GM18873 (cell line): Measurements from ENCODE around the gene TUBB1.
"Not testable (repeated sequence)": the region's sequence is repeated elsewhere in the genome, so short reads cannot be mapped to it uniquely, and the experiment has no call there.

Source experiments
- ATAC-seq: cut with Tn5 transposase; IDR thresholded peaks from one replicate; pipeline ENCODE4 v1.9.1; 2021; ENCODE audit warnings: mild to moderate bottlenecking, moderate library complexity, moderate number of reproducible peaks; ENCODE audit not compliant: unreplicated experiment, low FRiP score

Gene TUBB1

GRCh38 chr20:59019217-59019616 lies at the start of gene TUBB1:
Gene TUBB1 (plus strand): TSS chr20:59019429. CDS start chr20:59019523, 94 bp downstream.
- ATAC-seq = no peak

DNA sequence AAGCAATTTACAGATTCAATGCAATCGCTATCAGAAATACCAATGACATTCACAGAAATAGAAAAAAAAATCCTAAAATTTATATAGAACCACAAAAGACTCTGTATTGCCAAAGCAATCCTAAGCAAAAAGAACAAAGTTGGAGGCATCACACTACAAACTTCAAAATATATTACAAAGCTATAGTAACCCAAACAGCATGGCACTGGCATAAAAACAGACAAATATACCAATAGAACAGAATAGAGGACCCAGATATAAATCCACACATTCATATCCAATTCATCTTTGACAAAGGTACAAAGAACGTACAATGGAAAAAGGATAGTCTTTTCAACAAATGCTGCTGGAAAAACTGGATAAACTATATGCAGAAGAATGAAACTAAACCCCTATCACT lies 49.8 kb upstream of the TUBB1 start:
- ATAC-seq = no peak

DNA sequence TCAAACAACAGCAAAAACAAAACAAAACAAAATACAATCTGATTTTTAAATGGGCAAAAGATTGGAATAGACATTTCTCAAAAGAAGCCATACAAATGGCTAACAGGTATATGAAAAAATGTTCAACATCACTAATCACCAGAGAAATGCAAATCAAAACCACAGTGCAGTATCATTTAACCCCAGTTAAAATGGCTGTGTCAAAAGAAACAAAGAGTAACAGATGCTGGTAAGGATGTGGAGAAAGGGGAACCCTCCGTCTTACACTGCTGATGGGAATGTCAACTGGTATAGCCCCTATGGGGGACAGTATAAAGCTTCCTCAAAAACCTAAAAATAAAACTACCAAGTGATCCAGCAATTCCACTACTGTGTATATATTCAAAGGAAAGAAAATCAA lies 49.1 kb upstream of the TUBB1 start:
- no peak for ATAC-seq

- ATAC-seq = no peak
Observed at GRCh38 chr20:58971429-58971828, 47.8 kb upstream of the TUBB1 start.

DNA sequence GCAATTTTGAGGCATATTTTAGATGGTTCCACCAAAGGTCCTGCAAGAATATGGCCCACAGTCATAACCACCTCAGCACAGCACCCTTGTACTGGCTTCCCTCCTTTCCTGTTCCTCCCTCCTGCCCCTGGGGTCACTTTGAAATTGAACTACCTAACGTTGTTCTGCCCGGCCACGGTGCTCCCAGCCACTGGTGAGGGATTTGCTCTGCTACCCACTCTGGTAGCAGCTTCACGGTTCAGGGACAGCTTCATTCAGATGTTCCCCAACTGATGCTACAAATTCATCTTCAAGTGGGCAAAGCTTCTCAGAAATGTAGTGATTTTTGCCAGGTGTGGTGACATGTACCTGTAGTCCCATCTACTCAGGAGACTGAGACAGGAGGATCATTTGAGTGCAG lies 46.0 kb upstream of the TUBB1 start:
- no peak for ATAC-seq

GRCh38 chr20:58973866-58974265 lies 45.4 kb upstream of the TUBB1 start:
- no peak for ATAC-seq

DNA sequence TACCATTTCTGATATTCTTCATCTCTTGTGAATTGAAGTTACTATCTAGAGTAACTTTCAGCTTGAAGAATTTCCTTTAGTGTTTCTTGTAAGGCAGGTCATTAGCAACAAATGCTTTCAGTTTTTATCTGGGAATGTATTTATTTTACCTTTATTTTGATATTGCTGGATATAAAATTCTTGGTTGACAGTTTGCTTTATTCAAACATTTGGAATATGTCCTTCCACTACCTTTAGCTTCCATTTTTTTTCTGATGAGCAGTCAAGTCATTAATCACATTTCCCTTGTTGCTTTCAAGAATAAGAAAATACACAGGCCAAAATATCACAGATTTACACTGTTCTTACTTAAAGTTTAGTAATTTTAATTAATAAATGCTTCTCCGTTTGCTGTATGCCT lies 43.9 kb upstream of the TUBB1 start:
- no peak for ATAC-seq

GRCh38 chr20:58976061-58976730 lies 43.0 kb upstream of the TUBB1 start:
- no peak for ATAC-seq

DNA sequence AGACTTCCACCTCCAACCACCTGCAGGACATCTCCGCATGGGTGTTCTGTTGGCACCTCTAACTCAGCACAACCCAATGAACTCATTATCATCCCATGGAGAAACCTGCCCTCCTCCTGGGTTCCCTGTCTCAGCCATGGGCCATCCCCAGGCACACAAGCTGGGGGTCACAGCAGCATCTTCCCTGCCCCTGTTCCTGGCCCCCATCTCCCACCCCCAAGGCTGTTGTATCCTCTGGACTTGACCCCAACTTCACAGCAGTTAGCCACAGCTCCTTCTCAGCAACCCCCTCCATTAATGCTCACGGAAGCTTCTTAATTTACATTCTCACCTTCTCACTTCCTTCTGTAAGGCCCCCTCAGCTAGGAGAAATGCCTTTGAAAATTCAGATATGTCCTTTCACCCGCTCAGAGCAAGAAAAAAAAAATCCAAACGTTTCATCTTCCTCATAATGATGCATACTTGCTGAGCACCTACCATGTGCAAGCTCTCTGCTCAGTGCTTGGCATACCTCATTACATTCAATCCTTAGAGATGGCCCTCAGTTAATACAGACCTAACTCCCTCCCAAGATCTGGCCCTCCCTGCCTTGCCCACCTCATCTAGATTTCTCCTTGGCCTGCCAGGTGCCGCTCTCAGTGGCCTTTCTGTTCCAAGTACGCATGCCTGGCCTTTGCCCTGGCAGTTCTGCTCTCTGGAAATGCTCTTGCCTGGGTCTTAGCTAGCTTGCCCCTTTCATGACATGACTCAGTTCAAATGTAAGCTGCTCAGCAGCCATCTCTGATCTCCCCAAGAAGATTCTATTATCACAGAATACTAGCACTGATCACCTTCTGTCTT lies 40.7 kb upstream of the TUBB1 start:
- ATAC-seq = no peak

GRCh38 chr20:58980711-58981627 lies 38.3 kb upstream of the TUBB1 start, which contains the start of gene NELFCD:
Gene NELFCD (plus strand): TSS chr20:58981256. CDS start chr20:58981310, 54 bp downstream.
- ATAC-seq = peak; percentile 60

DNA sequence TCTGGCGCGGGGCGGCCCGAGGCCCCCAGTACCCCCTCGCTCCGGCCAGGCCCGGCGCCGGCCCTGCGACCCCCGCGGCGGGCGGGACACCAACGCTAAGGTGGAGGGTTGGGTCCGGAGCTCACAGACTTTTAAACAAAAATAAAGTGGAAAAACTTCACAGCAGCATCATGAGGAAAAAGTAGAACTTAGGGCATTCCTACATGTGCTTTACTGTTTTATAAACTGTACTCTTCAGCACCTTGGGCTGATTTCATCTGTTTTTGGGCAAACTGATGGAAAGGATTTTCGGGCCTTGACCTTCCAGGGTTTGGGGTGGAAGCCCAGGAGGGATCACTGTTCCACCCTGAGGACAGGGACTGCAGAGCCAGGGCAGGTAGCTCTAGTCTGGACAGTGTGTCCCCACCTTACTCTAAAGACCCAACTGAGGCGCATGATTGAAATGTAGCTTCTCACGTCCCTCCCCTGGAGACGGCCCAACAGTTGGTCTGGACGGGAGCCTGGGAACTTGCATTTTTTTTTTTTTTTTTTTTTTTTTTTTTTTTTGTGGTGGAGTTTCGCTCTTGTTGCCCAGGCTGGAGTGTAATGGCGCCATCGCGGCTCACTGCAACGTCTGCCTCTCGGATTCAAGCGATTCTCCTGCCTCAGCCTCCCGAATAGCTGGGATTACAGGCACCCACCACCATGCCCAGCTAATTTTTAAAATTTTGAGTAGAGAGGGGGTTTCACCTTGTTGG lies 37.4 kb upstream of the TUBB1 start:
- no peak for ATAC-seq

- ATAC-seq = no peak
Observed at GRCh38 chr20:58982406-58983114, 36.7 kb upstream of the TUBB1 start.

GRCh38 chr20:58983115-58983468 lies 36.1 kb upstream of the TUBB1 start:
- ATAC-seq = not testable (repeated sequence)

- ATAC-seq = no peak
Observed at GRCh38 chr20:58984691-58985090, 34.5 kb upstream of the TUBB1 start.

DNA sequence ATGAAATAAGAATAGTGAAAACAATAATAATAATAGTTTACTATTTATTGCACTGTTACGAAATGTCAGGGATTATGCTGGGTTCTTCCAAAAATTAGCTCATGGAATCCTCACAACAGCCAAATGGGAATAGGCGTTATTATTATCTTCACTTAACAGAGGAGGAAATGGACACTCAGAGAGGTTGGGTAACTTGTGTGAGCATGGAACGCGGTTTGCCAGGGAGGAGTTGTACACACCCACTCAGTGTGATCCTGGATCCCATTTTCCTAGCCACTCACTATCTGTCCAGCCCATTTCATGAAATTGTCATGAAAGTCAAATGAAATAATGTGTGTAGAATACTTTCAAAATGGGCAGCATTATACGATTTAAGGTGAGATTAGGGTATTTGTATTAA lies 33.6 kb upstream of the TUBB1 start:
- ATAC-seq = no peak

DNA sequence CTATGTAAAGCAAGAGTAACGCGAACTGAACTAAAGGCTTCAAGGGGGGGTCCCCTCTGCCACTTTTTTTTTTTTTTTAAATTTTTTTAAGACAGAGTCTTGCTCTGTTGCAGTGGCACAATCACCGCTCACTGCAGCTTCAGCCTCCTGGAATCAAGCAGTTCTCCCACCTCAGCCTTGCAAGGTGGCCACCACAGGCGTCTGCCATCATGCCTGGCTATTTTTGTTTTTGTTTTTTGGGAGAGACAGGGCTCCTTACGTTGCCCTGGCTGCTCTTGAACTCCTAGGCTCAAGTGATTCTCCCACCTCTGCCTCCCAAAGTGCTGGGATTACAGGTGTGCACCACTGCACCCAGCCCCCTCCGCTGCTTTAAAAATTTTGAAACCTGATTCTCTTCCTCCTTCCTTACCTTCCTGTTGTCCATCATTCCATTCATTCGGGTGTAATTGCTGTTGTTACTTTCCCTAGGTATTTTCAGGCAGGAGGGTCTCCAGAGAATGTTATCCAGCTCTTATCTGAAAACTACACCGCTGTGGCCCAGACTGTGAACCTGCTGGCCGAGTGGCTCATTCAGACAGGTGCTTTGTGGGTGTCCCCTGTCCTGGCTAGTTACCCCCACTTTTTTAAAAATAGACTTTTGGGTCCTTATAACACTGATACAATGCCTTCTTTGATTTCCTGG lies 32.8 kb upstream of the TUBB1 start:
- ATAC-seq = no peak

DNA sequence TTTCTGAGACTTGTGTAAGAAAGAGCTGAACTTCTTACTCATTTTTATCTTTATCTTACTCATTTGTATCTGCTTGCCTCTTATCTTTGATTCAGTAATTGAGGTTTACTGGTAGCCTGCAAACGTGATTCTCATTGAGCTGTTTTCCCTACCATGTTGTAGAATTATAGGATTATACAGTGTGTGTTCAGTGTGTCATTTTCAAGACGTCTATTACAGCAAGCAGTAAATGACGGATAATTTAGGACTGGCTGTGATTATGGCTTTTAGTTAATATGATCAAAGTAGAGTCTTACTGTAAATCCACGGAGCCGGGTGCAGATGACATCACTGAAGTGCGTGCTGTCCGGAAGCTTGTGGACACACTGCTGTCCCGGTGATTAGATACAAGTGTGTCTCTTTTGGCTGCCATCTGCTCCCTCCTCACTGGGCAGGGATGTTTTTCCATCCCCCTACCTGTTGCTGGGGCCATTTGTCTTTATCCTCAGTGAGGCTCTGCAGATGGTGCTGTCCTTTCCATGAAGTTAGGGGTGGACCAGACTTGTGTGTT lies 32.2 kb upstream of the TUBB1 start:
- no peak for ATAC-seq

GRCh38 chr20:58987790-58988564 lies 31.3 kb upstream of the TUBB1 start:
- ATAC-seq = no peak
